AG09319 (cell line): ENCODE results near the gene SLC24A2.
"Not testable (repeated sequence)": the region's sequence is repeated elsewhere in the genome, so short reads cannot be mapped to it uniquely, and the experiment has no call there.

Experiments
- DNase-seq: peaks from one replicate; pipeline ENCODE4 v3.0.0-alpha.2; 2010; ENCODE audit warnings: low read depth; ENCODE audit errors: extremely low read depth
- TF ChIP-seq, protein P1 (sequence below): IDR thresholded peaks from 2 replicates; pipeline ENCODE4 v1.5.1; 2011; ENCODE audit warnings: low read depth, mild to moderate bottlenecking, inconsistent platforms, low read length, moderate library complexity

Gene SLC24A2

GRCh38 chr9:19788614-19789271 lies at the start of gene SLC24A2:
Gene SLC24A2, minus strand, starts transcription at chr9:19789037.
- no peak for DNase-seq
- TF ChIP-seq, protein P1, sequence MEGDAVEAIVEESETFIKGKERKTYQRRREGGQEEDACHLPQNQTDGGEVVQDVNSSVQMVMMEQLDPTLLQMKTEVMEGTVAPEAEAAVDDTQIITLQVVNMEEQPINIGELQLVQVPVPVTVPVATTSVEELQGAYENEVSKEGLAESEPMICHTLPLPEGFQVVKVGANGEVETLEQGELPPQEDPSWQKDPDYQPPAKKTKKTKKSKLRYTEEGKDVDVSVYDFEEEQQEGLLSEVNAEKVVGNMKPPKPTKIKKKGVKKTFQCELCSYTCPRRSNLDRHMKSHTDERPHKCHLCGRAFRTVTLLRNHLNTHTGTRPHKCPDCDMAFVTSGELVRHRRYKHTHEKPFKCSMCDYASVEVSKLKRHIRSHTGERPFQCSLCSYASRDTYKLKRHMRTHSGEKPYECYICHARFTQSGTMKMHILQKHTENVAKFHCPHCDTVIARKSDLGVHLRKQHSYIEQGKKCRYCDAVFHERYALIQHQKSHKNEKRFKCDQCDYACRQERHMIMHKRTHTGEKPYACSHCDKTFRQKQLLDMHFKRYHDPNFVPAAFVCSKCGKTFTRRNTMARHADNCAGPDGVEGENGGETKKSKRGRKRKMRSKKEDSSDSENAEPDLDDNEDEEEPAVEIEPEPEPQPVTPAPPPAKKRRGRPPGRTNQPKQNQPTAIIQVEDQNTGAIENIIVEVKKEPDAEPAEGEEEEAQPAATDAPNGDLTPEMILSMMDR, result no peak

GRCh38 chr9:19833331-19833730 lies 44.5 kb upstream of the SLC24A2 start:
- DNase-seq, result not testable (repeated sequence)

DNA sequence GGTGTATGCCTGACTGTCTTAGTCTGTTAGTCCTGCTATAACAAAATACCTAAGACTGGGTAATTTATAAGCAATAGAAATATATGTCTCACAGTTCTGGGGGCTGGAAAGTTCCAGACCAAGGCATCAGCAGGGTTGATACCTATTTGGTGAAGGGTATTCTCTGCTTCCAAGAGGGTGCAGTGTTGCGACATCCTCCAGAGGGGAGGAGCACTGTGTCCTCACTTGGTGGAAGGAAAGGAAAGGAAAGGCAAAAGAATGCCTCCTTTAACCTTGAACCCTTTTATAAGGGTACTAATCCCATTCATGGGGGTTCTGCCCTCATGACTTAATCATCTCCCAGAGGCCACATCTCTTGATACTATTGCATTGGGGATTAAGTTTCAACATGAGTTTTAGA lies 42.0 kb upstream of the SLC24A2 start:
- TF ChIP-seq, protein P1, result no peak
- DNase-seq, result no peak

GRCh38 chr9:19828576-19829109 lies 39.8 kb upstream of the SLC24A2 start:
- TF ChIP-seq, protein P1, result no peak
- DNase-seq, result no peak

DNA sequence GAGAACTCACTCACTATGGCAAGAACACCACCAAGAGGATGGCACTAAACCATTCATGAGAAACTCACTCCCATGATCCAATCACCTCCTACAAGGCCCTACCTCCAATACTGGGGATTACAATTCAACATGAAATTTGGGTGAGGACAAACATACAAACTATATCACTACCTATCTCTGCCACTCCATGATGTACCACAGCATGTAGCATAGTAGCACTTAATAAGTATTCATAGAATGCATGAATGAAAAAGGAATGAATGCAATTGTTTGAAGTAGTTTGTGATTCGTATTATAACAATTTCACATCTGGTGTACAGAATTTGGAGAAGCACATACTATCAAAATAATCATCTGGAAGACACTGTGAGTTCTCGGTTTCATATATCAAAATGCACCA lies 27.9 kb upstream of the SLC24A2 start:
- TF ChIP-seq, protein P1, result no peak
- no peak for DNase-seq

GRCh38 chr9:19812194-19812593 lies 23.4 kb upstream of the SLC24A2 start:
- TF ChIP-seq, protein P1, result no peak
- DNase-seq, result no peak

DNA sequence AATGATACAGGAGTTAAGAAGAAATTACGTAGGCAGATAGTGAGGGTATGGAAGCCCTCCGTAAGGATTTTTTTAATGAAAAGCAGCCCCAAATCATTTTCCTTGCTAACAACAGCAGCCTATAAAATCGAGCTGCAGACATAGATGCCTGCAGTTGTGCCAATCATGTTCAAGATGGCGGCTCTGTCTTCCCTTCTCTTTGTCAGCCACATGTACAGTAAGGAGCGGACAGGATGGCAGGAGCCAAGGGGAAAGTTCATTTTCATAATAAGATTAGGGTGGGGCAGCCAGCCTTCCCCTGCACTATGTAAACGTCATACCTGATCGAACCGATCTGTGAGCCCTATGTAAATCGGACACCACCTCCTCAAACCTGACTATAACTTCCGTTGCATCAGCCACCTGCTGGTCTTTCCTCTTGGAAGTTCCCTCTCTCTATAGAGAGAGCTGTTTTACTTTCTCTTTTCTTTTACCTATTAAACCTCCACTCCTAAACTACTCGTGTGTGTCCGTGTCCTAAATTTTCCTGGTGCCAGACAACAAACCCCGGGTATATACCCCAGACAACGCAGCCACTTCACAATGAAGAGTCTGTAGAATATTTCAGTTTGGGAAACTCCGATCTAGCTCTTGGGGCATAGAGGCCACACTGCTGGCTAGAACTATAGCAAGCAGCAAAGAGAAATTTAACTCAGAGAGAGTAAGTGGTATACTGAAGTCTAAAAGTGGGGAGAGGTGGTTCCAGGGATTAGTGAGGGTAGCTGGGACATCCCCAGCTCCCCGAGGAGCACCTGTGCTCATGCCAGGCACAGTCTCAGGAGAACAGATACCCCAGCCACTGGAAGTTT lies 20.8 kb upstream of the SLC24A2 start:
- TF ChIP-seq, protein P1, result no peak
- no peak for DNase-seq
